AG10803 (cell line): ENCODE measurements around the gene ABHD16B.
"Not testable (repeated sequence)": the region's sequence is repeated elsewhere in the genome, so short reads cannot be mapped to it uniquely, and the experiment has no call there.

Experiments
- DNase-seq: peaks from one replicate; pipeline ENCODE4 v3.0.0; 2010; ENCODE audit warnings: low read depth
- H3K4me3 ChIP-seq: 2 replicates; pipeline ENCODE4 v1.5.1; 2011; ENCODE audit warnings: mild to moderate bottlenecking, low read length, control low read depth
- CTCF ChIP-seq: conservative IDR thresholded peaks from 2 replicates; pipeline ENCODE4 v1.5.1; 2011; ENCODE audit warnings: mild to moderate bottlenecking, low read length, control low read depth, inconsistent platforms

Gene ABHD16B

GRCh38 chr20:63863021-63863797, 1.9 kb downstream of the ABHD16B start:
- TF ChIP-seq CTCF, result no peak

GRCh38 chr20:63863798-63864544, 2.7 kb downstream of the ABHD16B start:
- DNase-seq, result peak; percentile 76
- H3K4me3 ChIP-seq, result peak overlapping the region; percentile 91
- TF ChIP-seq CTCF, result peak; percentile 64

More at GRCh38 chr20:63863021-63863797, 1.9 kb downstream of the ABHD16B start:
- DNase-seq, result no peak
- H3K4me3 ChIP-seq, result peak overlapping the region; percentile 91

DNA sequence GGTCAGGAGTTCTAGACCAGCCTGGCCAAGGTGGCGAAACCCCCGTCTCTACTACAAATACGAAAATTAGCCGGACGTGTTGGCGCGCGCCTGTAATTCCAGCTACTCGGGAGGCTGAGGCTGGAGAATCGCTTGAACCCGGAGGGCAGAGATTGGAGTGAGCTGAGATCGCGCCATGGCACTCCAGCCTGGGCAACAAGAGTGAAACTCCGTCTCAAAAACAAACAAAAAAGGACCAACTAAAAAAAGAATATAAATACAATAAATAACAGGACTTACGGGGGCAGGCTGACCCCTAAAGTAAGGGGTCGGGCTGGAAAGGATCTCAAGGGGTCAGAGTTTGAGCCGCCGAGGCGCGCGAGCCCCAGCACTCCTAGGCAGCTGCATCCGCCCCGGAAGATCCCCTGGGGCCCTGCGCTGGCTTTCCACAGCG, 3.3 kb downstream of the ABHD16B start:
- H3K4me3 ChIP-seq, result peak overlapping the region; percentile 91
- DNase-seq, result no peak
- TF ChIP-seq CTCF, result no peak

DNA sequence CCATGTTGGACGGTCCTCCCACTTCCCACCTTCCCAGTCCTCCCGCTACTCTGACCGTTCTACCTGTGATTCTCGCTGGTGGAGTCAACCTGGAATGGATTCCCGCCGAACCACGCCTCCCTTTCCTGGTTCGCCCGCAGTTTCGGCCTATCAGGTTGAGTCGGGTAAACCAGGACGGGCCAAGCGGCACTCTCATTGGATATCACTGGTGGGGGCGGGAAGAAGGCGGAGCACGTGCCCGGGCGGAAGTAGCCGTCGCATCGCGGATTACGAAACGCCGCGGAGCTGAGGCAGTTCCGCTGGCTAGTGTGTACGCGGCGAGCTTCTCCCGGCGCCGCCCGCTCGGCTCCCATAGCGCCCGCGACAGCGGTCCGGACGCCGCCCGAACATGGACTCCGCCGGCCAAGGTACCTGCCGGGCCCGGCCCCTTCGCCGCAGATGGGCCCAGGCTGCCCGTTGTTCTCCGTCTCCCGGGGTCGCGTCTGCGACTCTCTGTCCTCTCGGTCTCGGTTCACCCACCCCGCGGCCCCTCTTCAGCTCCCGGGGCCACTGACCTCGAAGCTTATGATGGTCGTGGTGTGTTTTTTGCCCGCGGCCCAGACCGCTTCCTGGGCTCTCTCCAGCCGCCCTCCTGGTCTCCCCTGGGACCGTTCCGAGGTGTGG, 3.8 kb downstream of the ABHD16B start, which contains the start of gene TPD52L2:
TPD52L2 (plus strand) TSS at position 293 of the 663 bp plus-strand sequence; CDS start at position 389, 96 bp downstream.
- TF ChIP-seq CTCF, result no peak
- DNase-seq, result peak; percentile 97
- peak within 1 kb of the TSS; percentile 91 for H3K4me3 ChIP-seq

GRCh38 chr20:63867042-63867441, 5.7 kb downstream of the ABHD16B start:
- not testable (repeated sequence) for DNase-seq, H3K4me3 ChIP-seq

- TF ChIP-seq CTCF, result no peak
- DNase-seq, result no peak
- no peak overlapping the region for H3K4me3 ChIP-seq
These were observed 7.0 kb downstream of the ABHD16B start for GRCh38 chr20:63868264-63868663.

DNA sequence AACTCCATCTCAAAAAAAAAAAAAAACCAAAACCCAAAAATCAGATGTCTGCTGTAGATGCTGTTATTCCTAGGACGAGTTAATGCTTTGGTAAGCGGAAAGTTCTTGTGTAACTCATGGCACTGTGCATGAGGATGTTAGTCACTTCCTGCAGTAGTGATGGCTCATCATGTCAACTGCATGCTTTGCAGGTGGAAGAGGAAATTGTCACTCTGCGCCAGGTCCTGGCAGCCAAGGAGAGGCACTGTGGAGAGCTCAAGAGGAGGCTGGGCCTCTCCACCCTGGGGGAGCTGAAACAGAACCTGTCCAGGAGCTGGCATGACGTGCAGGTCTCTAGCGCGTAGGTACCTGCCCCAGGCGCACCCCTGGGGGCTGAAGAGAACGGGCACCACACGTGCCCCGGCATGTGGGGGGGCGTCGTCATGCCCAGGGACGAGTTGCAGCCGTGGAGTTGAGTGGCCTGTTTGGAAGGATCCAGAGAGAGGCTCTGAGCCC, 12.2 kb downstream of the ABHD16B start:
- TF ChIP-seq CTCF, result no peak
- no peak overlapping the region for H3K4me3 ChIP-seq
- peak; percentile 85 for DNase-seq

GRCh38 chr20:63874241-63874640, 12.9 kb downstream of the ABHD16B start:
- DNase-seq, H3K4me3 ChIP-seq: not testable (repeated sequence)
